ENCODE data around the gene BRDT.
A peak's percentile ranks its signal among the peaks of the same experiment; 100 is the strongest.
"Not testable (repeated sequence)": the region's sequence is repeated elsewhere in the genome, so short reads cannot be mapped to it uniquely, and the experiment has no call there.

The BRDT gene

DNA sequence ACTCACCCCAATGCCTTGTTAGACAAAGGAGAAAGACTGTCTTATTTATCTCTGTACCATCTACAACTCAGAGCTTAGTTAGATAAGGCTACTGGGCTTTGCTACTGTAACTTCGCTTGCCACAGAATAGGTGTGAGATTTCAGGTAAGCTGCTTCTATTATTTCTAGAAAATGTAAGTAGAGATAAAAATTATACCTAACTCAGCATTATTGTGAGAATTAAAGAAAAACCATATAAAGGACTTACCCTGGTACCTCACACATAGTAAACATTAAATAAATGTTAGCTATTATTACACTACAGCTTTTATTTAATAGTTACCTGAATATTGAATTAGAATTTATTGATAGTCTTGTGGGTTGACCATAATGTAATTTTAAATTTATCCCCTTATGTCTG, 44.1 kb downstream of the BRDT start:
- no peak for DNase-seq

DNA sequence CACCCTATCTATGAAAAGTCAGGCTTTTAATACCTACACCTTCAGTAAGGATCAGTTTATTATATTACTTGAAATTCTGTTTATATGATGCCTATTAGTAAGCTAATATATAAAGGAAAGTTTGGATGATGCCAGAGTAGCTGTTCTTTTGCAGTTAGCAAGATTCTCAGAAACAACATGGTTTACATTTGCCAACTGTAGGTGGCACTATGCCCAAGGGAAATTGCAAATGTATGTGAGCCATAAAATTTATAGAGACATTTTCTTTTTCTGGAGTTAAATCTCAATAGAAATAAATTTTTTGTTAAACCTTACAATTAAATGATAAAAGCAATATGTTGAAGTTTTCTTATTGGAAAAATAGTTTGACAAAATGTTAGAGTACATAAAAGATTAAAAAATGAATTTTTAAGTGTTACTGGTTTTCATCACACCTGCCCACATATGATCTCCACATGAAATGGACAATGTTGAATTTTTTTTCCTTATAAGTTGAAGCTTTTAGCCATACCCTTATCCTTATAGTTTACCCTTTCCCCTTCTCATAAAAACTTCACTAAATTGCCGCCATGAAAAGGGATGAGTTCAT, 48.5 kb downstream of the BRDT start:
- DNase-seq = peak; percentile 26

DNA sequence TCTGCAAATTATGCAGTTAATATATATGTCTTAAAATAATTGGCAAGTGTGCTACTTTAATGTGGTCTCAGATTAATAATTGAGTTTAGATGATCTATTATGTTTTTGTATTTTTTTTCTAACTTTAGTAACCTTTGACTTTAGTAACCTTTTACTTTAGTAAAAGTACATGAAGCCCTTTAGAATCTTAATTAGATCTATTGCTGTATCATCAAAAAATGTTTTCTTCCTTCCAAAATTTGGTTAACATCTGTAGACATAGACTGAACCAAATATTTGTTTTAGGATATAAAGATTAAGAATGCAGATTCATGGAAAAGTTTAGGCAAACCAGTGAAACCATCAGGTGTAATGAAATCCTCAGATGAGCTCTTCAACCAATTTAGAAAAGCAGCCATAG, 54.9 kb downstream of the BRDT start:
- DNase-seq = no peak

GRCh38 chr1:92013923-92014322, 64.7 kb downstream of the BRDT start:
- DNase-seq = no peak

DNA sequence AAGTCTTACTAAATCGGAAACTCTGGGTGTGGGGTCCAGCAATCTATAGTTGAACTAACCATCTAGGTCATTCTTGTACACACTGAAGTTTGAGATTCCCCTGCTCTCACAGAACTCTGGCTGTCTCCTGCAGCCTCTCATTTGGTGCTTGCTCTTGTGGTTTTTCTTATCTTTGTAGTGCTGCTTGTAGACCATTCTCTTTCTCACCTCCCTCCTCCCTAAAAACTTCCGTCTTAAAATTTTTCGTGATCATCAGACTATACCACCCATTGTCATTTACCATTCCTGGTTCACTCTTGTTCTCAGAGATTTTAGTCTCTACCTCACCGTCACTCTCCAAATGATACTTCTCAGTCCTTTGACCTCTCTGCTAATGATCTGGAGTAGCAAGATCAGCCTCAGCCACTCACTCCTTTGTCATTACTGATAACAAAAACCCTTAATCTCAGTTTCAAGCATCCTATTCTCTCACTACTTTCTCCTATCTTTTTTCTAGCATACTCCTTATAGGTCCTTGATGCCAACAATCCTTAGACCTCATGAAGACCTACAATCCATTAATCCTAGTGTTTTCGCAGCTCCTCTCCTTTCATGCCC, 67.6 kb downstream of the BRDT start:
- DNase-seq = no peak

DNA sequence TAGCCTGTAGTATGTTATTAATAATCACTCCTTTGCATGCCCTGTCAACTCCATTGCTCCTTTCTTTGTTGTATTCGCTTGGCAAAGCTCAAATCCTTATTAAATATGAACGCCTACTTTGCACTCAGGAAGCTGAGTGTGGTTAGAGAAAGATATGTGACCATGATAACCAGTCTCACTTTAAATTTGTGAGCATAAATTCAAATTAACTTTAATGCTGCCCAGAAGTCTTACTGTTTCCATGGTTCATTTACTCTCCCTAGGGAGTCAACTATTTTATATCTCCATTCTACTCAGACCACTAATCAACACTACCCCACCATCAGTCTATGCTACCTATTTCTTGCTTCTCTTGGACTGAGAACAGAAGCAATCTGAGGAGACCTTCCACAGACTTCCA, 68.5 kb downstream of the BRDT start:
- DNase-seq = no peak

GRCh38 chr1:92026042-92026441, 76.8 kb downstream of the BRDT start:
- DNase-seq = not testable (repeated sequence)

GRCh38 chr1:92026806-92027205, 77.6 kb downstream of the BRDT start:
- DNase-seq = no peak

DNA sequence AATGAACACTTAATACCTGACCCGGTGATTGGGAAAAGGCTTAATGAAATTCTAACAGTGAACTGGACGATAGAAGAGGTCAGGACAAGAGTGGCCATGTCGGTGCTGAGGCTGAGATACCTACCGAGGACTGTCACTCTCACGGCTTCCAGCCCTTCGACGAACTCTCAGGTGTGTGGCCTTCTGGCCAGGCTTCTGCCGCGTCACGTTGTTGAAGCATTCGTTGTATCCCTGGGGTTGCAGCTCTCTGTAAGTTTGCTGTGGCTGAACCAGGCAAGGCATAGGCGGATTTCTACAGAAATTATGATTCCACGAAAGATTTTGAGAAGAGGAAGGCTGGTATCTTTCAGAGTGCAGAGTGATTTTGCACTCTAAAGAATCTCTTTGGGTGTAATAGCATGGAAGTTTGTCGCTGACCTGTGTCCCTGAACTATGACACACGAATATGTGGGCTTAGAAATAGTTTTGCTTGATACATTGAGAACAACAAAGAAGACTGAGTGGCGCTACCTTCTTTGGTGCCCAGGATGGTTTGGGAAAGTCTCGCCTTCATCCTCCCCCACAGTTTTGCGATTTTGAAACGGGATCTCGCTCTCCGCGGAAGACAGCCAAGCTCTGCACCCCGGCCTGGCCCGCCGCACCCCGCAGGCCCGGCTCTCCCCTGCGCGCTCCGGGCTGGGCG, 80.2 kb downstream of the BRDT start:
- no peak for DNase-seq

- no peak for DNase-seq
These were observed 81.5 kb downstream of the BRDT start for GRCh38 chr1:92030656-92031107.

- no peak for DNase-seq
These were observed 82.3 kb downstream of the BRDT start for GRCh38 chr1:92031281-92032110.

GRCh38 chr1:92037400-92037799, 88.2 kb downstream of the BRDT start:
- no peak for DNase-seq

GRCh38 chr1:92038695-92039346, 89.6 kb downstream of the BRDT start:
- no peak for DNase-seq

DNA sequence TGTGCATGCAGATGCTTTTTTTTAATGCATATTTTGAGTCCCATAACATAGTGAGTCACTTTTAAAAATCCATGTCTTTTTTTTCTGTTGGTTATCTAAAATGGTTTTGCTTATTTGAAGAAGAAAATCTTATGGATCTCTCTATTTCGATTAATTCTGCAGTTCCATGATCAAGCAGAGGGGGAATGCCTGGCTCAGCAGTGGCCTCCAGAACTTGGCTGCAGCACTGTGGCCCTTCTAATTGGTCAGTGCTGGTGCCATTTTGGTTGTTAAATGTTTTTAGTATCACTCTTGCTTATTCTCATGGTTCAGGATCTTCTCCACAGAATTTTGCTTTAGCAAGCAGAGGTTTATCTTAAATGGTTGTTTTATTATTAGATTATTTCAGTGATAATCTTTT, 91.8 kb downstream of the BRDT start:
- DNase-seq = no peak

GRCh38 chr1:92043621-92044020, 94.4 kb downstream of the BRDT start:
- DNase-seq = no peak

DNA sequence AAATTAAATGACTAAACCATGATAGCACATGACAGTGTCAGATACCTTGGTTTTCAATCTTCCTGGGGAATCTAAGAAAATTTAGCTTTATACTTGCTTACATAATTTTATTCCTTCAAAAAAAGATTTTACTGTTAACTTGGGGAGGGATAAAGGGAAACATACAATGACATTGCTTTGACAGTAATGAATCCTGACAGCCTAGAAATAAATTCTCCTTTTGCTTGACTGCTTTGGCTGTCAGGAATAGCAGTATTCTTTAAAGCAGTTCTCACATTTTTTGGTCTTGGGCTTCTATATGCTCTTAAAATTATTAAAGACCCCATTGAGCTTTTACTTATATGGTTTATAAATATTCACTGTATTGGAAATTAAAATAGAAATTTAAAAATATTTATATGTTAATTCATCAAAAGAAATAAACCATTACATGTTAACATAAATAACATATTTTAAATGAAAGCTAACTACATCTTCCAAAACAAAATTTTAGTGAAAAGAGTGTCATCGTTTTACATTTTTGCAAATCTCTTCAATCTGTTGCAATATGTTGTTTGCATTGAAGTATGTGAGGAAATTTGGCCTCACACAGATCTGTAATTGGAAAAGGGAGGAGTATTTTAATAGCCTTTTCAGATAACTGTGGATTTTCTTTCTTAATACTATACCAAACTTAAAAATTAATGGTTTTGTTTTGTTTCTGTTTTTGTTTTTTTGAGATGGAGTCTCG, 96.7 kb downstream of the BRDT start:
- DNase-seq = no peak

GRCh38 chr1:92051948-92052347, 102.7 kb downstream of the BRDT start:
- DNase-seq = no peak

All from NCI-H446 treated with DMSO at 0.1 percent for 48 hours (cell line).